Ramos (cell line): ENCODE data around the gene PTPRG.

Source experiments
- in situ Hi-C: fragments of 300-500 bp; cut with MboI; formaldehyde crosslinking; loops from one replicate; pipeline ENCODE4 v1.14.3; 2022; ENCODE audit warnings: low sequenced_read_pairs; ENCODE audit not compliant: unreplicated experiment

The PTPRG gene

DNA sequence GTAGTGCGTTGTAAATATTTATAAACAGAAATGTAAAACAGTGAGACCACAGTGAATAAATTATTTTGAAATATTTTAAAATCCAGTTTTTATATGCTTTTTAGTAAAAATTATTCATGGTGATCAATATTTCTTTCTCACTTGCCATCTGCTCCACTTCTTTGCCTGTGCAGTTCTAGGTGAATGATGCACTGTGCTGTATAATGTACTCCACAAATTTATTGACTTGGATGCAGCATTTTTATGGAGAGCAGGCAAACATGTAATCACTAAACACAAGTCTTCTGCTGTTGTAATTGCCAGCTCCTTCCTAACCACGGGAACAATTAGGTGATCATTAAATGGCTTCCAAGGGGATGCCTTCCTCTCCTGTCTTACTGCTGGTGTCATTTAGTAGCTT lies 395.9 kb downstream of the PTPRG start:
- in situ Hi-C loops, result no loop called here

DNA sequence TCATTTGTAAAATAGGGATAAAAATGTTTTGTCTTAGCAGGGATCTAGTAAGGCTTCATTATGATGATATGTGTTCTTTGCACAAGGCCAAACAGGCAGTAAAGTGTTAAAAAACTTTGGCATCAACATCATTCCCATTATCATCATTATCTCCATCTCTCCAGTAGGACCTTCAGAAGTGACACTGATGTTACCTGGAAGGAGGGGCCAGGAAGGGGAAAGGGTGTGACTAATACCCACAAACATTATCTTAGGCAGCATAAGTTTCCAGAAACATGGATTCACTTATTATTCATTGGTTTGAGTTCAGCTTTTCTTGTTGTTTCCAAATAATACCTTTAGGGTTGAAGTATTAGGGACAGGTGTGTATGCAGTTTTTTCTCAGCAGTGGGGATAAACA lies 399.6 kb downstream of the PTPRG start:
- in situ Hi-C loops, result no loop called here

DNA sequence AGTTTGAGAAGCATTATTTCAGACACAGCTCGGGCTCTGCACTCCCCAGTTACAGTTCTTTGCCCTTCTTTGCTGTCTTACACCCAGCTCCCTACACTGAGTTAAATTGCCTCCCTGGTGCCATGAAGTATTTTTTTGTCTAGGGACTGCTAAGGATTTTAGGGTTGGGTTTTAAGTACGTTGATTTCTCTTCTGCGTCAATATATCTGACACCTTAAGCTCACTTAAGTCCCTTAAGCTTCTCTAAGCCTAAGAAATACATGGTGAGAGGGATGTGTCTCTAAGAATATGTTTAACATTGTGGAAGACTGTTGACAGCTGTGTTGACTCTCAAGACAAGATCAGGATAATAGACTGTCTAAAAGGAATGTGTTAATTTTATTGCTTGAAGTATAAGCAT lies 400.5 kb downstream of the PTPRG start:
- in situ Hi-C loops, result no loop called here

DNA sequence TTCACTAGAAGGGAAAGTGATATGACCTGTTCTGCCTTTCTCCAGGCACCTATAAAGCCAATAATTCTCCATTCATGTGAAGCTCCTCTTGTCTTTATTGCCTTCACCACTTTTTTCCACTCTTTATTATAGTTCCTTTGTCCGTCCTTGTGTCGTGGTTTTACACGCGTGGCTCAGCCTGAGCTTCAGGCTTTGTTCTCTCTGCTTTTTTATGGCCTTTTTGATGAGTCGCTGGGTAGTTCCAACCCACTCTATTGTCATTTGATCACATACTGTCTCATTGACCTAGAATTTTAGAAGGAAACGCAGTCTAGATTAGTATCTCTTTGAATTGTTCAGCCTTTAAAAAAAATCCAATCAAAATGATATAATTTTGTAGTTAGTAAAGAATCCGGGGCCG lies 403.2 kb downstream of the PTPRG start:
- in situ Hi-C loops, result no loop called here

DNA sequence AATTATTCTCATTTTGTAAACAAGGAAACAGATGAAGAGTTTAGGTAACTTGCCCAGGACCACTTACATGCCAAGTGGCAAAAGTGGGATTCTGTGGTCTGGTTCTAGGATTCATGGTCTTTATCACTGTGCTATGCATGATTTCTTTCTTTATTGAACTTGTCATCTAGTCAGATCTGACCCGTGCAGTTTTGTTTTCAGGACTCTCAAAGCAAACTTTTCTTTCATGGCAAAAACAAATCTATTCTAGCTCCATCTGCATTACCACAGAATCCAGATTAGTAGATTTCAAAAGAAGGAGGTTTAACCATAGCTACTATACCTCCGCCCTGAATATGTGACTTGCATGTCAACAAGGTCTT lies 404.4 kb downstream of the PTPRG start:
- in situ Hi-C loops, result no loop called here

DNA sequence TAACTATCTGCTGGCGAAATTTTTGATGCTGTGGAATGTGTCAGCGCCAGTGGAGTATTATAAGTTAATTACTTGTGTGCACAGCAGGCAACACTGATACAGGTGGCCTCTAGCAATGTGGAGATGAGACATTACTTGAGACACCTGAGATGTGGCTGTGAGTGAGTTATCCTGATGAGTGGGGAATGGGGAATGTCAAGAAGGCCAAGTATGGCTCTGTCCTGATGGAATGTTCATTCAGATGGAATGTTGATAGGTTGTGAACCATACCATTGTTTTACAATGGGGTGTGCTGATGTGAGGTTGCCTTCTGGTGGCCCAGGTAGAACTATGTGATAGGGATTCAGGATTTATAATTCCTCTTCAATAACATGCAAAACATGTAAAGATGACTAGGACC lies 404.8 kb downstream of the PTPRG start:
- in situ Hi-C loops, result no loop called here

DNA sequence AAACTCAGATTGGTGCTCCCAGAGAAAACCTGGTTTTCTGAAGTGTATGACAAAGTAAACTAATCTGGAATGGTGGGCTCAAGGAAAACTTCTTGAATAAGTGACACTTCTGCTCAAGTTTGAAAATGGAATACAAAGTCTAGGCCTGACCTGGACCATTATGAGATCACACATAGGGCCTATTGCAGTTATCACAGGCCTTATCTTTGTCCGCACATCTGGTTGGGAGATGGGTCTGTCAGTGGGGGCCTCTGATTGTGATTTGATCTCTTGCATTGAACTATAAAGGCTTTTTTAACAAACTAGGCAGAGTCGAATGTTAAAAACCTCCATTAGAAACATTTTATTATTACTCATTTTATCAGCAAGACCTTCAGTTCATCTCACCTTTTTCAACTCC lies 405.6 kb downstream of the PTPRG start:
- in situ Hi-C loops, result no loop called here

DNA sequence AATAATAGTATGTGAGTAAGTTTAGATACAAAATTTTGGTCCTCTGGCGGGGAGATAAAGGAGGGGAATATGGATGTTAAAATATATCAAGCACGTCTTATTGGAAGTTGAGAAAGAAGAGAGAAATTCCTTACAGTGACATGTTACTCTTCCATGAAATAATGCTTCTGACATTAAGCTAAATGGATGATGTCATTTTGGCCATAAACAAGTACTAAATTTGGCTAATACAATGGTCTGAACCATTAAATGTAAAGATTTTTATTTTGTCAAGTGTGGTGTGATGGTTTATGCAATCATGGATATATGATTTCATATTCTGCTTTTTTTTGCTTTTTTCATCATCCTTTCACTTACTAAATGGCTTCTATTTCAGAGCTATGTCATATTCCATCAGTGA lies 406.6 kb downstream of the PTPRG start:
- in situ Hi-C loops, result no loop called here

DNA sequence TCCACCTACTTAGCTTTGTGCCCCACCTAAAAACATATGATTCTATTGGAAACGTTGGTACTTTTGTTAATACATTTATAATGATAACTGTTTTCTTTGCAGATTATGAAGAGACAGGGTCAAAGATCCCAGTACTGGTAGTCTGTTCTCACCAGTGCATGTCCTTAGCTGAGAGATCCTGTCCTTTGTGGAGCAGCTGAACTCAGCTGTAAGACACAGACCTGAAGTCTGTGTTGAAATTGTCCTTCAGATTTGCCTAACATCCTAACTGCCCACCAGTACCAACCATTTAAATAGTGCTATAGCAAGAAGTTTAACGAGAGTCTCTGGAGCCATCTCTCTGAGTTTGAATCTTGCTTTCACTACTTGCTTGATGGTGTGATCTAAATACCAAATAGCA lies 413.3 kb downstream of the PTPRG start:
- in situ Hi-C loops, result no loop called here

DNA sequence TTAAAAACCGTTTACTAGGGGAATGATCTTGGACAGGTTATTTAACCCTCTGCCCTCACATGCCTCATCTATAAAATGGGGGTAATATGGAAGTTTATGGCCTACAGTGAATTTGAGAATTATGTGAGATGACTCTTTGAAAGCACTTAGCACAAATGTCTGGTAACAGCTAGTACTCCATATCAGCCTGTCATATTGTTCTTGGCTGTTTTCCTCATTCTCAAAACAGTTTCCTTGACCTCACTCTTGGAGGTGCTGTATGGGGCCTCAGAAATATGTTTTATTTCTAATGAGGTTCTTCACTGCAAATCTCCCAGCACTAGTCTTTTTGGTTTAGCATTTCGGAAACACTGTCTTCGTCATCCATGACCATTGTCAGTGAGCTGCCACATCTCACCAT lies 413.8 kb downstream of the PTPRG start:
- in situ Hi-C loops, result no loop called here

DNA sequence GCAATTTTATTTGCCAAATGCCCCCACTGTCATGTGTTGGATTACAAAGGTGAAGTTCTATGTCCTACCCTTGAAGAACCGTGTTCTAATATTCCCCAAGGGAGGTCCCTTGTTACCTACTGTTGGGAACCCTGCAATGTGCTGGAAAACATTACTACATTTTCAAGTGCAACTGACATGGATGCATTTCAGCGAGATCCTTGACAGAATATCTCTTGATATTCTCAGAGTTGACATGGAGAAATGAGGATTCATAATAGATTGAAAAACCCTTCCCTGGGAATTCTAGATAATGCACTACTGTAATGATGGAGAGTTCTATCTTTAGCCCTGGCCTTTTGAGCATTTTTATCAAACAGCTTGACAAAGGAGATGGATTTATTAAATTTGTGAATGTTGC lies 414.6 kb downstream of the PTPRG start:
- in situ Hi-C loops, result no loop called here

DNA sequence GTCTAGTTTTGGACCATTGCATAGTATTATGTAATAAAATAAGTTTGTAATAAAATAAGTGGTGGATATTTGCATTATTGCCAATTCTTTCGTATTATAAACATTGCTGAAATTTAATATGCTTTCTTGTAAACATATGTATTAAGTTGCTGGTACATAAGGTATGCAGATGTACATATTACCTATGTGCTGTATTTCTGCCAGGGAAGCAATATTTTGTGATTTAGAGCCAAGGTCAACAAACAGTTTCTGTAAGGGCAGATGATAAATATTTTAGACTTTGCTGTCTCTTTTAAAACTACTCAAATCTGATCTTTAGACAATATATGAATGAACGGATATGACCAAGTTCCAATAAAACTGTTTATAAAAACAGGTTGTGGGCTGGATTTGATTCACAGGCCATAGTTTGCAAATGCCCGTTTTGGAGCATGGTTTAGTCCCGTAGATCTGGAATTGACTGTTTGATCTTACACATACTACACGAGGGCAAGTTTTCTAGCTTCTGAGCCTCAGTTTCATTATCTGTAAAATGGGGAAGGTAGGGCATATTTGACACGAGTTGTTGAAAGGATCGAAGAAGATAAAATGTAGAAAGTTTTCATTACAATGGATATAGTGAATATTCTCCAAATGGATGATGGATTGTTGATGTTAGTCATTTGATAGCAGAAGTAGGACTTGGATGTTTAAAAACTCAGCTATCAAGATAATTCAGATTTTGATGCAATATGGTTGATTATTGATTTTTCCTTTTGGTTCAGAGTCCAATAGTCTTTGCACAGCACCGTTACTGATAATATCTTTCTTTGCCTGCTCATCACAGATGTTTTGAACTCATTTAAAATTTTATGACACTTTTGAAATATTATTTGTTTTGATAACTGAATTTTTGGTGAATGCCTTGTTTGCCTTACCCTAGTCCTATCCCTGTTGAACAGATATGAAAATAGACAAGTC lies 417.4 kb downstream of the PTPRG start:
- in situ Hi-C loops, result no loop called here

DNA sequence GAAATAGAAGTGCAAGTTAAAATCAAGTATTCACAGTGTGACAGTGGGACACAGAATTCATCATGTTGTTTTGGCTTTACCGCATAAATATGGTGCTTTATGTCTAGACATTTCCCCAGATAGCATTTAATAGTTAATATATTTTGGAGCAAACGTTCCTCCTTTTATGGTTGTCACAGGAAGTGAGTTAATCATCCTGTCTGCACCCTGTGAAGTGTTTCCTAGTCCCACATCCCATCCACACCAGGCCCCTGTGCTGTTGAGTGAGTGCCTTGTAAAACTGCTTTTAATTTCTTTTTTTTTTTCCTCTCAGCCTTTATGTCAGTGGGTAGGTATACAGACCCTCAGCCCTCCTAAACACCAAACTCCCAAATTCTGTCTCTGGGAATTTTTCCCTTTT lies 418.3 kb downstream of the PTPRG start:
- in situ Hi-C loops, result no loop called here

DNA sequence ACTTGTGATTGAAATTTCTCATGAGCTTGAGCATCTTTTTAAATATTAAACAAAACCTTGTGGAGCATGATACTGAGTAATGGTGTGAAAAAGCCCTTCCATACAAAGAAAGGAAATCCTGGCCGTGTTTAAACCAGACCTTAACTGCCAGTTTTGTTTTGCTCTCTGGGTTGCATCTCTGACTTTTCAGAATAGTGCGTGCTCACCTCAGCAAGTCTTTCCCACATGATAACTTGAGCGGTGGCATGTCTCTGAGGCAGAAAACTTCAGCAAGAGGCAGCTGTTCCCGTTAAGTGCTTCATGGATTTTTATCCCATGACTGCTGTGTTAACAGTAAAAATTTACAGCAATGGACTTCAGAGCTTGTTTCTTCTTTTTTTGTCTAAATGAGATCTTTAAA lies 418.7 kb downstream of the PTPRG start:
- in situ Hi-C loops, result no loop called here

DNA sequence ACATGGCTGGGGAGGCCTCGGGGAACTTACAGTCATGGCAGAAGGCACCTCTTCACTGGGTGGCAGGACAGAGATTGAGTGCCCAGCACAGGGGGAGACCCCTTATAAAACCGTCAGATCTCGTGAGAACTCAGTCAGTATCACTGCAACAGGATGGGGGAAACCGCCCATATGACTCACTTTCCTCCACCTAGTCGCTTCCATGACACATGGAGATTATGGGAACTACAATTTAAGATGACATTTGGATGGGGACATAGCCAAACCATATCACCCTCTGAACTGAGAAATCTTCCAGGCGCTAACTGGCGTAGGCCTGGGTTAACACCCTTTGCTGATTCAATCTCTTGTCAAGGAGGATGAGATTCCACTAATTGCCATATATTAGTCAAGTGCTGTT lies 419.7 kb downstream of the PTPRG start:
- in situ Hi-C loops, result no loop called here

DNA sequence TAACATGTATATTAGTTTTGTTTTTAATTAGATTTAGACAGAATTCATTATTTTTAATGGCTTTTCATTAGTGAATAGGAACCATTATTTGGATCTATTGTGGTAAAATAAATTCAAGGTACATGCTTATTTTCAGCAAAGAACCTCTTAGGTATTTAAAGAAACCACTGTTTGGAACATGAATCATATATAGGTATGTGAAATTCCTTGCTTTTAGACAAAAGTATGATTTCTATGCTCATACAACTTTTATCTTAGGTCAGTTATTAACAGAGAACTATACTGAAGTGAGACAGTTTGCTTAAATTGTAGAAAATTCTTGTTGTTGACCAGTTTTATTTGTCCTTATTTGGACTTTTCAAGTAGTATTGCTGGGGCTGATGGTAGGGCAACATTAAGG lies 422.1 kb downstream of the PTPRG start:
- in situ Hi-C loops, result no loop called here

DNA sequence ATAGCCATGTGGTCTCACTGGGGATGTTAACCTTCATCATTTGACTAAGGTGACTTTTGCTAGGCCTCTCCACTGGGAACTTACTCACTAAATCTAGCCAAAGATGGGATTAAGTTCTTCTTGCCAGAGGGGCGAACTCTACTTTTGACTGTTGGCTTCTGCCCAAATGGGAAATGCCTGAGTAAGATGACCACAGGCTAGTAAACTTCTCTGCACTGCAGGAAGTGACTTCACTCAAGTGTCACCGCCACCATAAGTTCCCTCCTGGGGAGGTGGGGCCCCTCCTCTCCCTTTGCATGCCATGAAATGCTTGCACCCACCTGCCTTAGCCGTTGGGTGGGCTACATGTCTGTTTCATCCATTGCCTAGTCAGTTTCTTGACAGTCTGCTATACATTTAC lies 423.6 kb downstream of the PTPRG start:
- in situ Hi-C loops, result no loop called here

DNA sequence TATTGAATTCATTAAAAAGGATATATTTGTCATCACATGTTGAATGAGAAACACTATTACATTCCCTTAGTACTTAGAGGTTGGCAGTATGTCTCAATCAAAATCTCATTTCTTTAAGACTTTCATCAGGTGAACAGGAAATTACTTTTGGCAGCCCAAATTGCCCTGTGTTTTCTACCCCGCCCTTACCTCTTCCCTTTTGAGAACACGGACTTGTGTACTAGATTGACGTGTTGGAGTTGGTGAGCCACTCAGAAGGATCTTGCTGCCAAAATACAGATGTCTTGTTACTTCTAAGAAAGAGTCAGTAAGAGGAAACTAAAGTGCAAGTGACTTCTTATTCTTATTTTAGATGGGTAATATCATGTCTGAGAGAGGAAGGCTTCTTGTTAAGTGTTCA lies 425.1 kb downstream of the PTPRG start:
- in situ Hi-C loops, result no loop called here

DNA sequence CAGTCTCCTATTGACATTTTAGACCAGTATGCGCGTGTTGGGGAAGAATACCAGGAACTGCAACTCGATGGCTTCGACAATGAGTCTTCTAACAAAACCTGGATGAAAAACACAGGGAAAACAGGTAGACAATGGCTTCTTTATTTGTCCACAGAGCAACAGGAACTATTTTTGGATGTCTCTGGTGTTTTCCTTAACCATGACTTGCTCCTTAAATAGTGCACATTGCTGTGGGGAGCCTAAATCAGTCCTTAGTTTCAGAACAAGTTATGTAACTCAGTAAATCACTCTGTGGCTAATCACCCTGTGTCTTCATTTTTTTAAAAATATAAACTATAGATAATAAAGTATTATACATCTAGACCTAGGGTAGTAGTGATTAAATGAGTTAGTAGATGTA lies 428.3 kb downstream of the PTPRG start:
- in situ Hi-C loops, result no loop called here

DNA sequence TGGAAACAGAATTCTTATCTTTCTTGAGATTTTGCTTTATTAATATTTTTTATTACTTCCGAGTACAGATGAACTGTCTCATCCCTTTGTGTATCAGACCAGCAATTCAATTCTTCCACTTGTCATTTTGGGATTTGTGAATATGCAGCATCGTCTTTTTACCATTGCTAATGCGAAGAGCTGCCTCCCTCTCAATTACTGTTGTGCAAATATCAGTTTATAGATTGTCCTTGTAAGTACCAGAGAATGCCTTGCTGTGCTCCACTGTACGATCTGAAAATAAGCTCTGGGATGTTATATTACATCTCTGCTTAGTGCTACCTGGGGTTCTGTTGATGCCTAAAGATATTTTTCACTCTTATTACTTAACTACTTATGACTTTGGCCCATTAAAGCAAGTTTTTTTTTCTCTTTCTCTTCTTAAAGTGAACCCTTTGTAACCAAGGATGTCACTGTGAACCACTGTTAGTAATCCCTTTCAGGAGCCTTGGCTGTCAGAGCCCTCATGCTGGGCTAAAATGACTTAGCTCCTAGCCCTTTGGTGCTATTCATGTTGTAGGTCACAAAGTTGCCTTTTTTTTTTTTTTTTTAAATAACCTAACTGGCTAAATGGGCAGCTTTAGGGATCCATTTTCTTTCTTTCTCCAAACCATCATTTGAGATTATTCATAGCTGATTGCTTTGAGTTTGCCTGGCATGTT lies 429.1 kb downstream of the PTPRG start:
- in situ Hi-C loops, result no loop called here

DNA sequence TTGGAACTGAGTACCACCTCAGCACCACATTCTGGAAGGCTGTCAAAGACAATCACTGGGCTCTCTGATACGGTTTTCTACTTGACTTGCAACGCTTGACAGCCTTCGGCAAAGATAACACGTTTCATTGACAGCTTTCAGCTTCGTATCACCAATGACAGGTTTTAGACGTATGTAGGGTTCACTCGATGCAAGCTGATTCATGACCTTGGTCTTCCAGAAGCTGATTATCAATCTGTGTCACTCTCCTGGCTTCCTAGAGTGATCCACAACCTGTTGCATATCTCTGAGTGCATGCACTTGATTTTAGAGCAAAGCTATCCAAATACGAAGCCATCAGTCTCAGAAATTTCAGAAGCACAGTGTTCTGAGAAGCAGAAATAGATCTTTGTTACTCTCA lies 430.3 kb downstream of the PTPRG start:
- in situ Hi-C loops, result no loop called here

DNA sequence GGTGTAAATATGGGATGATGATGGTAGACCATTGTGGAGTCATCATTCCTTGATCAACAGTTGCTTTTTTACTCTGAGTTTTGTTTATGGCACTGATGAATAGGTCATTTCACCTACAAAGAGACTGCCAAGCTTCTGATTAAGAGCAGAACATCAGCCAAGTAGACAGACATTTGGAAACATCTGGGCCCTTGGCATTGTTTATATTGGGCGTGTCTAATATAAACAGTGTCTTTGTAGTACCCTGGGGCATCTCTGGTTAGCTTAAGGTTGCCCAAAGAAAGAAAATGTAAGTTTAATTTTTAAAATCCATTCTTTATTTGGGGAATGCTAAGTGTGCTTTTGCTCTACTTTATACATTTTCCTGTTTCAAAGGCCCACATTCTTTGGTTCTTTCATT lies 435.0 kb downstream of the PTPRG start:
- in situ Hi-C loops, result no loop called here
